ENCODE results near the gene TLR2.

DNA sequence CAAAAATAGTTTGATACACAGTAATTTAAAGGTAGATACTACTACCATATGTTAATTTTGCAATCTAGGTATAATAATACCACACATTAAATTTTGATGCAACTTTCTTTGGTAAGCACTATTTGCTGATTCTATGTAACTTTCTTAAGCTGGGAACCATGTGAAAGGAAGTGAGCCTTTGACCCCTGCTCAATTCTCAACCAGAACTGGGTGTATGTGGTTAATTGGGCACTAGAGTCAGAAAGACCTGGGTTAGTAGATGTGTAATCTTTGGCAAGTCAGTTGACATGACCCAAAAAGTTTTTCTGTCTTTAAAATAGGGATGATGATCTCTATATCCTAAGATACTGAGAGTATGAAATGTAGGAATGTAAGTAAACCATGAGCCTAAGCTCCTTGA lies 22.4 kb downstream of the TLR2 start:
- TF ChIP-seq CTCF (IDR thresholded peaks at IDR 0.05) (no peak), SIN3A (IDR thresholded peaks at IDR 0.05; ENCODE audit: borderline replicate concordance, insufficient read depth, low read depth, low read length) (no peak)
